Stimulated activated CD8-positive, alpha-beta memory T cell treated with anti-CD3 and anti-CD28 coated beads, Interleukin-7, amount 100 ng/mL, for 48 hours (primary cell): Measurements from ENCODE around the gene ADAM12.

Experiments
- DNase-seq, 2 donors: peaks; one replicate each; pipeline ENCODE4 v3.0.0-alpha.2; 2020; ENCODE audit warnings: low read depth in 1 of 2; ENCODE audit errors: extremely low read depth in 1 of 2

Gene ADAM12

GRCh38 chr10:126041804-126042231 is 346.5 kb downstream of the ADAM12 start:
- peak; percentile 33 to 72 for DNase-seq

GRCh38 chr10:126041117-126041516 is 347.2 kb downstream of the ADAM12 start:
- no peak for DNase-seq

- DNase-seq = no peak
These were observed 350.3 kb downstream of the ADAM12 start for GRCh38 chr10:126037946-126038345.

- no peak for DNase-seq
These were observed 351.8 kb downstream of the ADAM12 start for GRCh38 chr10:126036515-126036914.

- no peak for DNase-seq
These were observed 353.7 kb downstream of the ADAM12 start for GRCh38 chr10:126034586-126034985.

GRCh38 chr10:126029999-126030398 is 358.3 kb downstream of the ADAM12 start:
- DNase-seq = no peak

GRCh38 chr10:126027692-126028091 is 360.6 kb downstream of the ADAM12 start:
- DNase-seq = no peak

- DNase-seq = no peak
These were observed 365.4 kb downstream of the ADAM12 start for GRCh38 chr10:126022841-126023240.

DNA sequence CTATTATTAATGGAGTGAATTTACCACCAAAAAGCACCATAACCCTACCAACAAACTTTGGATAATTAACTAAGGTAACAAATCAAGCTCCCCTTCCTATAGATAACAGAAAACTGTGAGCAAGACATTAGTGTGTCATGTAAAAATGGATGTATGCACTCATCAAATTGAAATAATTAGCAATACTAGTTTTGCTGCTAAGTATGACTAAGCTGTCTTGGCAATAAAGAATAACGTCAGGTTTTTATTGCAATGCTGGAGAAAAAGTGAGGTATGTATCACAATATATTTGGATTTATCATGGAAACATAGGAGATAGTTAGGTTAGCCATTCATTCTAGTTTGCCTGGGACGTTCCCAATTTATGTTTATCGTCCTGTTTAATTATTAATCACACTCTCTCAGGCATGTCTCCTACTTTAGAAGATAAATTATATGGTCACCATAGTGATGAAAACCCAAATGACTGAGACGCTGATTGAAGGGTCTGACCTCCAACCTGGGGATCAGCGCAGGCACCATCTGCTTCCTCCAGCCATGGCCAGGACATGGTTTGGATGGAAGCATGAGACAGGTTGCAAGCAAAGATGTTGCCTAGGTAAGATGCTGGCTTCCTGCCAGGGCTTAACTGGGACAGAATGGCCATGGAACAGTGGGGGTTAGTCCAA is 366.3 kb downstream of the ADAM12 start:
- DNase-seq = no peak

- DNase-seq = no peak
These were observed 370.2 kb downstream of the ADAM12 start for GRCh38 chr10:126017961-126018560.

GRCh38 chr10:126016882-126017281 is 371.4 kb downstream of the ADAM12 start:
- DNase-seq = no peak

DNA sequence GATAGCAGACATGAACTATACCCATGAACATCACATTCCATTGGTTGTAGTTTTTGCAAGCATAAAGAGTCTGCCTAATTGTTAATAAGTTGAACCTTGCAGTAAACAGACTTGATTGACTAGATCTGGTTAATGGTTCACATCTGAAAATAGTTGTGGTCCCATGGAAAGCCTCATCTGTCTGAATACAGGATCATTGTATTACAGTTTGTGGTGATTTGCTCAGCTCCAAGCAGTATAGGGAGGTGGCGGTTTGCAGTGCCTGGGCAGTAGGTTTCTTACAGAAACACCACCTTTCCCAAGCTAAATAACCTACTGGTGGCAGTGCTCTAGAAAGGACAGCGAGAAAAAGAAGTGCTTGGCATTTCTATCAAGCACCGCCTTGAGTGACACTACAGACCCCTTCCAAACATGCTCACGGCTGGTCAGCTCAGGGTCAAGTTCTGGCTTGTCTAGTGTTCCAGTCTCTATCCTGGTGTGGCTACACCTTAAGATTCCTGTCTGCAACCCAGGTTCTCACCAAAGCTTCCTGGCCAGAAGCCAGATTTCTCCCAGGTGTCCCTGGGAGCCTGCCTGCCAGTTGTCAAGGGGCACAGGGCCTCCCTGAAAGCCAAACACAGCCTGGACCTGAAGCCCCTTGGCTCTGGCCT is 372.0 kb downstream of the ADAM12 start:
- no peak for DNase-seq

DNA sequence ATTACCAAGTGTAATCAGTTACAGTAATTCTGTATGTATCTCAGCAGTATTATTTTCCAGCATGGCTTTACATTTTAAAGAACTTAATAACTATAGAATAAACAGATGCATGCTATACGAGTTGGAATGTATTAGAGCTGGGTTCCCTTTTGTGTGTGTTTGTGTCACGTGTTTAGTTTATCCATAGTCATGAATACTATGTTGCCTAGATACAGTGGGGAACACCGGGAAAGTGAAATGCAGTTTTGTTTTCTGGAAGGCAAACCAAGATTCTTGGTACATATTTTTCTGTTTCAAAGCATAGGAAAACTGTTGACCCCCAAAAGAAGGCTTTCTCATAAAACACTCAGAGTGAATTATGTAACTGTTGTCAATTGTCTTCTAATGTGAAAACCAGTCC is 372.9 kb downstream of the ADAM12 start:
- no peak for DNase-seq

GRCh38 chr10:126014309-126014708 is 374.0 kb downstream of the ADAM12 start:
- DNase-seq = no peak

- peak in 1 of 2 donors; percentile 41 for DNase-seq
These were observed 374.6 kb downstream of the ADAM12 start for GRCh38 chr10:126013489-126014281.

- DNase-seq = no peak
These were observed 375.8 kb downstream of the ADAM12 start for GRCh38 chr10:126012485-126012884.

DNA sequence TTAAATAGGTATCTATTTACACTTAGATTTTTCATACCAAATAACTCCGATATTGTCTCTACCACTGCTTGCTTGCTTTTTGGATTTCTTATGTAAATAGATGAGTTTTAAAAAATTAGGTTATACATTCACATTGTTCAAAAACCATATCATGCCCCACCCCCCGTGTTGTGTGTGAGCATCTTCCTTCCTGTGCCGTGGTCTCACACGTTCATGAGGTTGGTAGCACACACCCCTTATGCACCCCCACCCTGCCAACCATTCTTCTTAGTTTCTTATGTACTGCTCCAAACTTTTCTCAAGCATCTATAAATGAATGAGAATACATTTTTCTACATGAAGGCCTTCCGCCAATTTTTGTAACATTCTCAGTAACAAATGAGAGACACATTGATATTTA is 376.3 kb downstream of the ADAM12 start:
- DNase-seq = no peak

DNA sequence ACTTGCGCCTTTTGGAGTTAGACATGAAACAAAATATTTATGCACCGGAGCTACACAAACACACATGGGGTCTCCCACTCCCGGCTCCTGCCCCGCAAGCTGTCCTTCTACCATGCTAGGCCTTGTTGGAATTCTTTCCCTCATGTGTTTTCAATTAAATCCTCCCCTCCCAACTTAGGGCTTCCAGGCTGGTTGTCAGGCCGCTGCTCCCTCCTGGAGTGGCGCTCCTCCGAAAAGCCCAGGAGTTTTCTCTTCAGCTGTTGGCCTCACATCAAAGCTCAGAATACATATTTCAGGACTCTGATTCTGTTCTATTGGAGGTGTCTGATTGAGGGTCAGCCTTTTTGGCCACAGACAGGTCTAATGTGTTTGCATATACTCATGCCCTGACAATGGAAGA is 378.6 kb downstream of the ADAM12 start:
- DNase-seq = no peak

DNA sequence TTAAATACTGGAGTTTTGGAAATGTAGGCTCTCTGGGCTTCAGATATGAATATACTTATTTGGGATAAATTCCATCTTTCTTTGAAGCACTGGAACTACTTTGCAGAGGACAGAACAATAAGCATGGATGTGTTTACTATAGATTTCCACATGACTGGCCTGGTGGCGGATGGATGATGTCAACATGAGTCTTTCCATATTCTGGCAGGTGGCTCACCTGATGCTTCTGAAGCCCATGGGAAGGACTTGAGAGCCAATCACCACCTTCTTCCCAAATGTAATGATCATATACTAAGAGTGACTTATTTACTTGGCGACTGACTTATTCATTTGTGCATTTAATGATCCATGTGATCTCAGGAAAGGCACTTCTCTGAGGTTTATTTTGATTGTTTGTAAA is 381.4 kb downstream of the ADAM12 start:
- DNase-seq = no peak

DNA sequence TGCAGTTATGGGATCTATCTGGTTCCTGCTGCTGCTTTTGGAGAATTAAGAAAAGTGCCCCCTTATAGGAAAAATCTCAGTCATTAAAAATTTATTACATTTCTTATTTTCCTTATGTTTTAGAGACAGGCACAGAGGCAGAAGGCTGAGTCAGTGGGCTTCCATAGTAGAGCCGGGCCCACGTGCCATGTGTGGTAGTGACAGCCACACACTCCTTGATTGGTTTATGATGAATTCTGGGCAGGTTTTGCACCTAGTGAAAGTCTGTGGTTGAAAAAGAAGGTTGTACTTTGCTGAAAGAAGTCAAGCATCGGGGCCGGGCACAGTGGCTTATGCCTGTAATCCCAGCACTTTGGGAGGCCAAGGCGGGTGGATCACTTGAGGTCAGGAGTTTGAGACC is 382.0 kb downstream of the ADAM12 start:
- no peak for DNase-seq

GRCh38 chr10:126004752-126005151 is 383.5 kb downstream of the ADAM12 start:
- DNase-seq = no peak
